ENCODE data around the gene GSTT2B.
"Not testable (repeated sequence)": the region's sequence is repeated elsewhere in the genome, so short reads cannot be mapped to it uniquely, and the experiment has no call there.

Gene GSTT2B

DNA sequence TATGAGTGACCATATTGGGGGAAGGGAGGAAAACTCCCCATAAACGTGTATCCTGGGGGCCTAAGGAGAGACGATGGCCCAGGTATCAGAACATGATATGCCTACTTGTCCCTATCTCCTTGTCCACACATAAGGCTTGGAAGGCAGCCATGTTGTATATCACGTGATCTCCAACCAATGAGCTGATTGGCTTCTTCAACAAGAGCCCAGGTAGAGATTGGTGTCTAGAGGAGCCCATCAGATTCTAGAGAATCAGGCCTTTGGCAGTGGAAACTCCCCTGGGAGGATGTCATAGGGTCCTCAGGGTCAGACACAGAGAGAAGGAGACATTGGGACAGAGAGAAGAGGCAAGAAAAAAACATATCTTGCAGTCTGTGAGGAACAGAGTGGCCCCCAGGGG is 13.6 kb downstream of the GSTT2B start:
- DNase-seq, result not testable (repeated sequence)

GRCh38 chr22:23940166-23940565 is 20.8 kb downstream of the GSTT2B start:
- DNase-seq, result not testable (repeated sequence)

GRCh38 chr22:23939017-23939357 is 22.0 kb downstream of the GSTT2B start:
- DNase-seq, result no peak

GRCh38 chr22:23938328-23939016 is 22.5 kb downstream of the GSTT2B start:
- DNase-seq, result no peak

- no peak for DNase-seq
These were observed 34.4 kb downstream of the GSTT2B start for GRCh38 chr22:23926561-23926960.

- no peak for DNase-seq
These were observed 35.9 kb downstream of the GSTT2B start for GRCh38 chr22:23925020-23925606.

DNA sequence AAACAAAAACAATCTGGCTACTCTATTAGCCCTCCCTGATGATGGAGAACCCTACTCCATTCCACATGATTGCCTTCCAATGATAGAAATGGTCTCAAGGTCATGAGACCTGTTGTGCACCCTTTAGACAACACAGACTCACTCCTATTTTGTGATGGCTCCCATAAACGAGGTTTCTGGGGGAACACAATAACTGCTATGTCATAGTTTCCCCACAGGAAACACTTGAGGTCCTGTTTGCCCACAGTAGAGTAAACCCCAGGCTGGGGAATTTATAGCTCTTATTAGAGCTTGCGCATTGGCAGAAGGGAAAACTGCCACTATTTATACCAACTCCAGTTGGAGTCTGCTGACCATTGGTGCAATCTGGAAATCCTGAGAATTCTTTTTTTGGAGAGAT is 38.1 kb downstream of the GSTT2B start:
- DNase-seq, result no peak

GRCh38 chr22:23921586-23922201 is 39.3 kb downstream of the GSTT2B start:
- DNase-seq, result not testable (repeated sequence)

DNA sequence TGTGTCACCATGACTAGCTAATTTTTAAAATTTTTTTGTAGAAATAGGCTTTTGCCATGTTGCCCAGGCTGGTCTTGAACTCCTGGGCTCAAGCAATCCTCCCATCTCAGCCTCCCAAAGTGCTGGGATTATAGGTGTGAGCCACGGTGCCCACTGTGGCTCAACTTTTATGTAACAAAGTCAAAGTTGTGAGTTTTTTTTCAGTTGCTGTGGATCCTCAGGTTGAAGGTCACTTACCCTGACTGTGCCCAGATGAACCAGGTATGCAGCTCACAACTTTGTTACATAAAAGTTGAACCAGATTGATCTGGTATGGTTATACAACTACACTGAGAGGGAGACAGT is 40.8 kb downstream of the GSTT2B start:
- not testable (repeated sequence) for DNase-seq

DNA sequence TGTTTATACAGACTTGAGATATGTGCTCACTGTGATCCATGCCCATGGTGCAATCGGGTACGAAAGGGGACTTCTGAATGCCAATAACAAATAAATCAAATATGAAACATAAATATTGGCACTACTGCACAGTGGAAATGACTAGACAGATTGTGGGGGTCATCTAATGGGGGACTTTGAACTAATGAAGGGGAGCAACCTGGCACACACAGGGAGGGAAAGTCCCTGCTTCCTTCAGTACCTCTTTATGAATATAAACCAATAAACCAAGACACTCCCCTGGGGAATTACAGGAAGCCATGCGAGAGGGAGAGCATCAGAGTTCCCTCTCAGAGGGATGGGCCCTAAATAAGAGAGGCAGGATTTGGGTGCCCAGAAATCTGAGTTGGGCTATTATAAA is 45.7 kb downstream of the GSTT2B start:
- no peak for DNase-seq

- peak; percentile 76 to 100 (median 98) for DNase-seq
These were observed 47.2 kb downstream of the GSTT2B start for GRCh38 chr22:23913661-23914353.

- DNase-seq, result no peak
These were observed 47.7 kb downstream of the GSTT2B start for GRCh38 chr22:23913306-23913660.

DNA sequence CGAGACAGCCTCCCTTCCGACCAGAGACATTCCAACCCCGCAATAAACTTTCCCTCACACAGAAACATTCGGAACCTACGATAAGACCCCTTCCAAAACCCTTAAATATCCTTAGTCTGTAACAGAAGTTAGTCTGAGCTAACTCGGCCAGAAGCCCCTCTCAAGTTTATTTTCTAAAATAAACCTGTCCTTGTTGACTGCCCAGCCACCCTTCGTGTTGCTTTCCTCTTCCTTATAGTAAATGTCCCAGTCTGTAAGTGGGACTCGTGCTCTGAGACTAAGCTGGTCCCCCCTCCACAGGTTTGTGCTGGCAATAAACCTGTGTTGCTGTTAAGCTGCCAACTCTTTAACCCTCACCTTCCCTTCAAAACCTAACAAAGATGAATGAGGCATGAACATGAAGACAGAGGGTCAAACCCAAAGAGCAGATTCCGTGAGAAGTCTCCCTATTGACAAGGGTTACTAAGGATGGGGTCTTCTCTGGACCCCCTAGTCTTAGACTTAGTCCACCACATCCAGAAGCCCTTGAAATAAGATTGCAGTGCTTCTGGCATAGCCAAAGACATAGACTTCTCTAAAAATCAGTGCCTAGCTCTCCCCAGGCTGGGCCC is 48.6 kb downstream of the GSTT2B start:
- DNase-seq, result no peak

GRCh38 chr22:23911318-23911980 is 49.5 kb downstream of the GSTT2B start:
- DNase-seq, result no peak

DNA sequence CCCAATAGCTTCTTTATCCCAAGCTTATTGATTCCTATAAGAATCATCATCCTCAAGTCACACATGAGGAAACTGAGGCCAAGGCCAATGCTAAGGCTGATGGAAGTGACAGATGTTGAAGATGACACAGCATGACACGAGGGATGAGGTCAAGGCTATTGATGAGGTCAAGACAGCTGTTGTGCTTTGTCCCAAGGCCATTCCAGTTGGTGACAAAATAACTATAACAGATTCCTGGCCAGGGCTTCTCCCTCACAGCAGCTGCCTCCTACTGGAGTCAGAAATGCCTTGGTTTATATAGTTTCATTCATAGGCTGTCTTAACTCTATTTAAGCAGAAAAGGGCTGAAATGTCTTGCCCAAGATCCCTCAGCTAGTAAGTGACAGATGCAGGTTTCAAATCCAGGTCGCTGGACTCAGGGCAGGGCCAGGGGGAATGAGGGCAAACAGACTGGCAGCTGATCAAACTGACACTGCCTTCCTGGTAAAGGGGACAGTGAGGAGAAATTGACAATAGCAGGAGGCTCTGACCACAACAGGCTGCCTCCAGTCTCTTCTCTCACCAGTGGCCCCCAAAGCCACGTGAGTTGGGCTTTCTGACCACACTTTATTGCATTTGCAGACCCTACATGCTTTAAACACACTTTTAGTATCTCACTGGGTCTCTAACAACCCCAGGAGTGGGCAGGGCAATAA is 50.4 kb downstream of the GSTT2B start:
- DNase-seq, result no peak

- peak in 1 of 58 donors; percentile 6 for DNase-seq
These were observed 51.6 kb downstream of the GSTT2B start for GRCh38 chr22:23909296-23909898.

DNA sequence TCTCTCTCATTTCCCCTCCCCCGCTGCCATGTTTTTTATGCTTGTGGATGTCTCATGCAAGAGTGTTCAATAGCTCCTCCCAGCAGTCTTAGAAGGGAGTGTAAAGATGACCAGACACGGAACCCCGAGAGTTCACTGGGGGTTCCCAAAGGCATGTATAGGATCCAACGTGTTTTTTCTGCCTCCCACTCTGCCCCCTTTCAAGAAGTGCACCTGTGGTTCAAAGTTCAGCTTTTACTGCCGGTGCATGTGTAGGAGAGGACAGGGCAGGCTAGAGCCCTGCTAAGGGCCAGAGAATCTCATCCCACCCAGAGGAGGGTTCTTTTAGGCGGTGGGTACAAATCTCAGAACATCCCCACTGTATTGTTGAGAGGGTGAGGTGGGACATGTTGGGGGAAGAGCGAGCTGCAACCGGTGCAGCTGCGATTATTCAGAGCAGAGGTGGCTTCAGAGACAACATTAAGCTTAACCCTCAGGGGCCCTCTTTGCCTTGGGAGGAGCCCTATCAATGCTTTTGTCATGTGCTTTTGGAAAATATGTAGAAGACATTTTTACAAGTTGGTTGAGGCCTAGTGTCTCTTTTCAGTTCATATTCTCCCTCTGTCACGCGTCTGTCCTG is 52.3 kb downstream of the GSTT2B start:
- DNase-seq, result no peak

GRCh38 chr22:23907423-23907822 is 53.6 kb downstream of the GSTT2B start:
- DNase-seq, result not testable (repeated sequence)

Data from anterior cingulate cortex (tissue), 58 donors.